Measurements from ENCODE around the gene MKNK2.

Gene MKNK2

GRCh38 chr19:2046046-2046907 is 4.8 kb downstream of the MKNK2 start:
- no peaks in the 10 kb centered on the region for H3K9me3 ChIP-seq (replicated peaks in 1 of 11)
- no peaks in the 10 kb centered on the region for H3K27me3 ChIP-seq
- H3K4me1 ChIP-seq = peaks cover 80 to 85% (median 83%) of the 10 kb centered on the region in 10 experiments
- H4K20me1 ChIP-seq = peaks cover 74 to 95% (median 92%) of the 10 kb centered on the region in 11 experiments
- H3K4me3 ChIP-seq = peak overlapping the region in 3 of 10 experiments; percentile 14 to 21 (median 18); a peak in 2 of 20 replicates
- H3K36me3 ChIP-seq = peaks cover 65 to 82% (median 79%) of the 10 kb centered on the region in 11 experiments
- H3K4me2 ChIP-seq = peak overlapping the region; percentile 91 to 100 (median 99); a peak in 21 of 22 replicates
- H3K27ac ChIP-seq = peak overlapping the region in 8 of 11 experiments; percentile 30 to 91 (median 68); a peak in 10 of 22 replicates
- H3K9ac ChIP-seq = peak overlapping the region; percentile 23 to 98 (median 90); a peak in 20 of 22 replicates
- TF ChIP-seq Cebpa-rat (IDR thresholded peaks at IDR 0.05) = no peak

GRCh38 chr19:2045501-2046045 is 5.5 kb downstream of the MKNK2 start:
- Histone ChIP-seq H3K36me3 (peaks cover 72 to 89% (median 86%) of the 10 kb centered on the region in 11 experiments), H3K9me3 (replicated peaks in 1 of 11) (no peaks in the 10 kb centered on the region), H4K20me1 (peaks cover 74 to 98% (median 96%) of the 10 kb centered on the region in 11 experiments), H3K27me3 (no peaks in the 10 kb centered on the region), H3K9ac (peak overlapping the region; percentile 23 to 98 (median 90); a peak in 19 of 22 replicates), H3K4me2 (peak overlapping the region; percentile 91 to 100 (median 99)), H3K4me1 (peaks cover 87 to 91% (median 90%) of the 10 kb centered on the region in 10 experiments), H3K27ac (peak overlapping the region in 9 of 11 experiments; percentile 29 to 86 (median 43); a peak in 15 of 22 replicates), H3K4me3 (peak overlapping the region in 2 of 10 experiments; percentile 18 to 21; a peak in 2 of 20 replicates)
- TF ChIP-seq Cebpa-rat (IDR thresholded peaks at IDR 0.05) = no peak

DNA sequence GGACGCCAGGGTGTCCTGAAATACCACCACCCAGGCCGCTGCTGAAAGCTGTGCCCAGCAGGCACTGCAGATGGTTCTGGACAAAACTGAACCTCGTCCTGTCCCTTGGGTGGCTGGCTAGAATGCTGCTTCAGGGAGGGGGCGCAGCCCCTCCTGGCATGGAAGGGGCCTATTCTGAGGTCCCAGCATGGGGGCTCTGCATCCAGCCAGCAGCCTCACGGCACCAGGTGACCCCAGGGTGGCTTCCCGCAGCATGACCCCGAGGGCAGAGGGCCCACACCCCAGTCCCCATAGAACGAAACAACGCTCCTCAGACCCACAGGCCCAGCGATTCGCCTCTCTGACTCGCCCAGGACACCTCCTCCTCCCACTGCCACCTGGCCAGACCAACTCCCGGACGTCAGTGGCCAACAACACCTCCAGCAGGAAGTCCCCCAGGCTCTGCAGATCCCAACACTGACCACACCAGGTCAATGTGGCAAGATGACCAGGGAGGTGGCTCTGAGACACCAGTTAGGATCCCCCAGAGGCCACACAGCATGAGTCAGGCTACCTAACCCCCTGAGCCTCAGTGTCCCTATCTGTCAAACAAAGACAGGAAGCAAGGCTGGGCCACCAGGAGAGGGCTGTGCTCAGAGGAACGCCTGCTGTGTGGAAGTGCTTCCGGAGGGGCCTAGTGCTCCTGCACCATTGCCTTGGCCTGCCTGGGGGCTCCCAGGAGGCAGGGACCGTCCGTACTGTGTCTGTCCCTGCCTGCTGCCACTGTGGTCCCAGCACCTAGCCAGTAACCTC is 6.1 kb downstream of the MKNK2 start:
- Histone ChIP-seq H3K4me1 (peaks cover 91 to 96% (median 93%) of the 10 kb centered on the region in 10 experiments), H3K4me2 (peak overlapping the region; percentile 91 to 100 (median 99)), H3K9me3 (replicated peaks in 1 of 11) (no peaks in the 10 kb centered on the region), H3K4me3 (no peak overlapping the region; a peak in 1 of 20 replicates), H3K9ac (peak overlapping the region; percentile 23 to 98 (median 90); a peak in 19 of 22 replicates), H3K27me3 (no peaks in the 10 kb centered on the region), H4K20me1 (peaks cover 69 to 98% (median 96%) of the 10 kb centered on the region in 11 experiments), H3K36me3 (peaks cover 79 to 96% (median 93%) of the 10 kb centered on the region in 11 experiments), H3K27ac (peak overlapping the region in 8 of 11 experiments; percentile 29 to 86 (median 52); a peak in 15 of 22 replicates)
- no peak for TF ChIP-seq Cebpa-rat (IDR thresholded peaks at IDR 0.05)

- Histone ChIP-seq H3K9me3 (replicated peaks in 1 of 11) (no peaks in the 10 kb centered on the region), H3K4me3 (no peak overlapping the region), H3K9ac (peak overlapping the region; percentile 23 to 98 (median 90); a peak in 20 of 22 replicates), H4K20me1 (peaks cover 61 to 98% (median 96%) of the 10 kb centered on the region in 11 experiments), H3K4me1 (peaks cover 84 to 91% (median 87%) of the 10 kb centered on the region in 10 experiments), H3K27me3 (no peaks in the 10 kb centered on the region), H3K4me2 (peak overlapping the region; percentile 91 to 100 (median 99)), H3K36me3 (peaks cover 81 to 97% (median 95%) of the 10 kb centered on the region in 11 experiments), H3K27ac (peak overlapping the region in 9 of 11 experiments; percentile 4 to 57 (median 37); a peak in 13 of 22 replicates)
- TF ChIP-seq Cebpa-rat (IDR thresholded peaks at IDR 0.05) = no peak
Observed at GRCh38 chr19:2043961-2044708, 6.9 kb downstream of the MKNK2 start.

- peak overlapping the region; percentile 26 to 86 (median 79); a peak in 15 of 22 replicates for H3K9ac ChIP-seq
- no peak for TF ChIP-seq Cebpa-rat (IDR thresholded peaks at IDR 0.05)
- peak overlapping the region; percentile 78 to 94 (median 87); a peak in 18 of 22 replicates for H3K27ac ChIP-seq
- no peaks in the 10 kb centered on the region for H3K9me3 ChIP-seq (replicated peaks in 1 of 11)
- peak overlapping the region in 4 of 10 experiments; percentile 40 to 55 (median 50); a peak in 5 of 20 replicates for H3K4me3 ChIP-seq
- H3K36me3 ChIP-seq = peaks cover 81 to 97% (median 95%) of the 10 kb centered on the region in 11 experiments
- peaks cover 75 to 86% (median 78%) of the 10 kb centered on the region in 10 experiments for H3K4me1 ChIP-seq
- H3K27me3 ChIP-seq = no peaks in the 10 kb centered on the region
- peak overlapping the region; percentile 91 to 100 (median 98) for H3K4me2 ChIP-seq
- H4K20me1 ChIP-seq = peaks cover 52 to 98% (median 95%) of the 10 kb centered on the region in 11 experiments
Observed at GRCh38 chr19:2043251-2043641, 7.8 kb downstream of the MKNK2 start.

GRCh38 chr19:2042485-2043250 is 8.4 kb downstream of the MKNK2 start:
- Histone ChIP-seq H3K4me1 (peaks cover 69 to 86% (median 74%) of the 10 kb centered on the region in 10 experiments), H3K27ac (peak overlapping the region; percentile 78 to 94 (median 87)), H3K9ac (peak overlapping the region; percentile 73 to 86 (median 81)), H3K36me3 (peaks cover 81 to 97% (median 95%) of the 10 kb centered on the region in 11 experiments), H3K4me3 (peak overlapping the region; percentile 40 to 66 (median 50); a peak in 19 of 20 replicates), H4K20me1 (peaks cover 46 to 98% (median 95%) of the 10 kb centered on the region in 11 experiments), H3K9me3 (replicated peaks in 1 of 11) (no peaks in the 10 kb centered on the region), H3K4me2 (peak overlapping the region; percentile 91 to 100 (median 98)), H3K27me3 (no peaks in the 10 kb centered on the region)
- TF ChIP-seq Cebpa-rat (IDR thresholded peaks at IDR 0.05) = no peak

All from BLaER1 treated with 17β-estradiol and CSF1 and Interleukin-3, amounts not matched to agents 10 nM and 100 nM (cell line).